OCI-LY7 (cell line): ENCODE data around the gene FBXO11.

ENCODE experiments used
- EZH2phosphoT487 ChIP-seq: fragments of 200-600 bp; sonication (generic); IDR thresholded peaks from 2 replicates; pipeline ENCODE4 v1.6.1; 2018; ENCODE audit warnings: low read depth, borderline replicate concordance, mild to moderate bottlenecking, mixed run types, antibody characterized with exemption, low read length, moderate library complexity, mixed read lengths
- TF ChIP-seq, protein P1 (sequence below): fragments of 200-600 bp; sonication (generic); conservative IDR thresholded peaks from 2 replicates; pipeline ENCODE4 v1.5.1; 2014; ENCODE audit warnings: mild to moderate bottlenecking, antibody characterized with exemption, low read length, moderate library complexity, mixed read lengths

DNA sequence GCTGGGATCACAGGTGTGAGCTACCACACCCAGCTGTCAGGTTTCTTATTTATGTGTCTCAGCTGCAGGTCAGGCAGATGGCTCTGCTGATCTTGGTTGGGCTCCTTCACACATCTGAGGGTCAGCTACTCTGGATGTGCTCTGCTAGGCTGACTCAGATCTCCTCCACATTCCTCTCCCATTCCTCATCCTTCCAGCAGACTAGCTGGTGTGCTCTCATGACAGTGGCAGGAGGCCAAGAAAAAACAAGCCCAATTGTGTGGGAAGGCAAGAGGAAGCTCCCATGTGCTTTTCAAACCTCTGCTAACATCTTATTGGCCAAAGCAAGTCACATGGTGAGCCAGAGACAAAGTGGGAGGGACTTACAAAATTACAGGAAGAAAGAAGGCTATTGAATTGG lies 135.1 kb downstream of the FBXO11 start:
- TF ChIP-seq, protein P1, sequence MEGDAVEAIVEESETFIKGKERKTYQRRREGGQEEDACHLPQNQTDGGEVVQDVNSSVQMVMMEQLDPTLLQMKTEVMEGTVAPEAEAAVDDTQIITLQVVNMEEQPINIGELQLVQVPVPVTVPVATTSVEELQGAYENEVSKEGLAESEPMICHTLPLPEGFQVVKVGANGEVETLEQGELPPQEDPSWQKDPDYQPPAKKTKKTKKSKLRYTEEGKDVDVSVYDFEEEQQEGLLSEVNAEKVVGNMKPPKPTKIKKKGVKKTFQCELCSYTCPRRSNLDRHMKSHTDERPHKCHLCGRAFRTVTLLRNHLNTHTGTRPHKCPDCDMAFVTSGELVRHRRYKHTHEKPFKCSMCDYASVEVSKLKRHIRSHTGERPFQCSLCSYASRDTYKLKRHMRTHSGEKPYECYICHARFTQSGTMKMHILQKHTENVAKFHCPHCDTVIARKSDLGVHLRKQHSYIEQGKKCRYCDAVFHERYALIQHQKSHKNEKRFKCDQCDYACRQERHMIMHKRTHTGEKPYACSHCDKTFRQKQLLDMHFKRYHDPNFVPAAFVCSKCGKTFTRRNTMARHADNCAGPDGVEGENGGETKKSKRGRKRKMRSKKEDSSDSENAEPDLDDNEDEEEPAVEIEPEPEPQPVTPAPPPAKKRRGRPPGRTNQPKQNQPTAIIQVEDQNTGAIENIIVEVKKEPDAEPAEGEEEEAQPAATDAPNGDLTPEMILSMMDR: no peak
- no peak for TF ChIP-seq EZH2phosphoT487
